HCEC 1CT (cell line): ENCODE measurements around the gene NLK.
"Not testable (repeated sequence)": the region's sequence is repeated elsewhere in the genome, so short reads cannot be mapped to it uniquely, and the experiment has no call there.

ENCODE experiments used
- DNase-seq: peaks from one replicate; pipeline ENCODE4 v3.0.0-alpha.2; 2017

NLK gene

DNA sequence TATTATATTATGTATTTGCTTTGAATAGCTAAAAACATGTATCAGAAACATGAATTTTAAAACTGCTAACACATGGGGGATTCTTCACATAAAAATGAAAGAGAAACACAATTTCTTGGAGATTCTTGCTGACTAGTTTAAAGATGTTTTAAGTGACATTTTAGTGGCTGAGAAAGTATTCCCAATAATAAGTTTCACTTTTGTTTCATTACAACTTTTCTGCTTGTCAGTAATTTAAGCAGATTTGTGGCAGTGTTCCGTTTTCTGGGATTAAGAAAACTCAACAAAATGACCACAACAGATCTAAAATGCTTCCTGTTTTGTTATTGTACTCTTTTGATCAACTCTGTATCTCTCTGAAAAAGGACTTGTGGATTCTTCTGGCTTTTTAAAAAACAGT, 75.9 kb downstream of the NLK start:
- DNase-seq: no peak

DNA sequence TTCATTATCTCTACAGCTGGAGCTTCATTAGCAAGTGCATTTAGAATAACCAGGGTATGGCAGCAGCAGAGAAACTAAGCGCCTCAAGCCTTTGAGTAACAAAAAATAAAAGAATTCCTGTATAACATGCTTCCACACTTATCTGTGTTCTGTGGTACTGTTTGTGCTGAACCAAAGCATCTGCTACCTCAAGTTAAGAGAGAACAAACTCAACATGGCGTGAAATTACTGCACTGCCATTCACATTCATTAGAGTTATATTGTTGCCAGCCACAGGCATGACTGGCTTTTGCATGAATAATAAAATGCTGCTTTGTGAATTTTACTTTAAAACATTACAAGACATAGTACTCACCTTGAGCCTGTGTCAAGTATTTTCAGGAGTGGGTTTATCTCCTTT, 76.6 kb downstream of the NLK start:
- DNase-seq: no peak

DNA sequence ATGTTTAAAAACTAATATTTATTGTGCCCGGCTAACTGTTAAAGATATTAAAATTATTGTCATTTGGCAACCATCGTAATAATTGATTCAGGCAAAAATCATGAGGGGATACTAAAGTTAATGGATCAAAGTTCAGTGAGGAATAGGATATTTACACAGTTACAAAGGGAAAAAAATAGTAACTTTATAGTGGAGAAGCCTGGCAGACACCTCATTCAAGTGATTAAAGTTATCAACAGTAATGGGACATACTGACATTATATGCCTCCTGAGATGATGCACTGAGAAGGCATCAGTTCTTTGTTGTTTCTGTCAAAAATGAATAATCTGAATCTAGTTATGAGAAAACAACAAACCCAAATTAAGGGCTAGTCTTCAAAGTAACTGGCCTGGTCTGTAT, 77.1 kb downstream of the NLK start:
- no peak for DNase-seq

DNA sequence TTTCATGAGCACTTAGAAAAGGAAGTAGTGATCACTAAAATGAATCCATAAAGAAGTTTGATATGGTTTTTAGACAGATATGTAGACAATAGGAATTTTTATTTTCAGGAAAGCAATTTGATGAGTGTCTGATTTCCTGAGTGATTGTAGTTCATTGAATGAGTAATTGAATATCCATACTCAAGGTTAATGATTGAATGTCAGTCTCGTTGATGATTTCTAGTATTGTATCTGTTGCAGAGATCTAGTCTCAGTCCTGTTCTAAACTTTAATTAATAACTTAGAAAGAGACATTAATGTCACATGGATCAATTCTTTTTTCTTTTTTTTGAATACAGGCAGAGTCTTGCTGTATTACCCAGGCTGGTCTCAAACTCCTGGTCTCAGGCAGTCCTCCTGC, 78.3 kb downstream of the NLK start:
- no peak for DNase-seq

DNA sequence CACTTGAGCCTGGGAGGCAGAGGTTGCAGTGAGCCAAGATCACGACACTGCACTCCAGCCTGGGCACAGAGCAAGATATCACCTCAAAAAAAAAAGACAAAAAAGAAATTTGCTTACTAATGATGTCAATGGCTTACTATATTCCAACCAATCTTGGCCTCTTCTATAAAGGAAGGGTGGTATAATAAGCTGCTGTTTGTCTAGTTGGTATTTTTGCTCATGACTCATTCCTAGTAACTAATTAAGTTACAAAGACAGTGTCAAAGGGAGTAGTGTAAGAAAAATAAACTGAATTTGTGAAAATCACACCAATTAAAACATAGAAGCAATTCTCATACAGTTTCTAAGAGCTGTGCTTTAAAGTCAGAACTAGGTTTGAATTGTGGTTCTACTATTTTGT, 82.5 kb downstream of the NLK start:
- no peak for DNase-seq

DNA sequence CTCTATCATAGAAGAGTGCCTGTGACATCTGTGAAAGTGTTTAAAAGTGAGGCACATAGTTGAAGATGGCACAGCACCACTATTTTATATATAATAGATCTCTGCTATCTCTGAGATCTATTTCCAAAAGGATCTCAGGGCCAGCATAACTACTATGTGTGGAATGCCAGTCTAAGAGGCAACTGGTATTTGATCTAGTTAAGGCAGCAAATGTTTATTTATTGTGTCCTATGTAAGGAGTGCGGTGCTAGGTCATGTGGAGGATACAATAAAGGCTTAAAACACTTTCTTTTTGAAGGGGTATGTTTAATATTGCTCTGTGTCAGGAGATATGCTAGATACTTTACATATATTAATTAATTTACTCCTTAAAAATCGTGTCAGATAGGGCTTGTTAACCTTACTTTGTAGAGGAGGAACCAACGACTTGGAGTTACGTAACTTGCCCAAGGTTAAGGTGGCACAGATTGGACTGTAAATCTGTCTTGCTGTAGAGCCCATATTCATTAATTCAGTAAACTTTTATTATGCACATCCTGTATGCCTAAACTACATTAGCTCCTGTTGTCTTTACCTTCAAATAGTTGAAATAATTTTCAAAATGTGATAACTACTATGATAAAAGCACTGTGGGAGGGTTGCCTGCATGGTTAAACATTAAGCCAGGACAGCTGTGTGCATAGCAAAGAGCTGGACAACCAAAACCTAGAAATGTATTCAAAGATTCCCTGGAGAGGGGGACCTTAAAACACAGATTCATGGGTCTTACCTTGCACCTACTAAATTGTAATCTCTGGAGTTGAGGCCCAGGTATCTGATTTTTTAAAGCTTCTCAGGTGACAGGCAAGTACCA, 83.3 kb downstream of the NLK start:
- no peak for DNase-seq

DNA sequence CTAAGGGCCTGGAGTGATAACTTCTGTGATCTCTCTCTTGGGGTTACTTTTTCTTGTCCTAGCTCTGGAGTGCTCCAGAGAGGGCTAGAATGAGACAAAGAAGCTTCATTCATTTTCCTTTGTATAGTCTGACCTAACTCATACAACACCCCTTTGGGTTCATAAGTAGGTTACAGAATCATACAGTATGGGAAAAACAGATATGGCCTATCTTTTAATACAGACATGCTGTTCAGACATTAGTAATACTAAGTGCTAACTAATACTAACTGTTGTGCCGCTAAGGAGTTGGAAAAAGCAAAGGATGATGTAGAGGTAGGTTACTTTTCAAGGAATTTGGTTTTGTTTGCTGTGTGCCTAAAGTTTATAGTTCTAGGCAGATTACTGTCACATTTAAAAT, 84.7 kb downstream of the NLK start:
- DNase-seq: no peak

DNA sequence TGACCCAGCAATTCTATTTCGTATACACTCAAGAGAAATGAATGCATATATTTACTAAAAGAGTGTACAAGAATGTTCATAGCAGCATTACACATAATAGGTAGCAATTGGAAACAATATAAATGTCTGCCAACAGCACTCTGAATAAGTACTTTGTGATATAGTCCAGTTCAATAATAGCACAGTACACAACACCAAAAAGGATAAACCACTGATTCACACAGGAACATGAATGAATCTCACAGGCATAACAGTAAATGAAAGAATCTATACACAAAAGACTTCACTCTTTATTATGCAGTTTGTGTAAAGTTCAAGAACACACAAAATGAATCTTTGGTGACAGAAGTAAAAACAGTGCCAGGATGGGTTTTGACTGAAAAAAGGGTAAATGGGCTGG, 86.3 kb downstream of the NLK start:
- no peak for DNase-seq

DNA sequence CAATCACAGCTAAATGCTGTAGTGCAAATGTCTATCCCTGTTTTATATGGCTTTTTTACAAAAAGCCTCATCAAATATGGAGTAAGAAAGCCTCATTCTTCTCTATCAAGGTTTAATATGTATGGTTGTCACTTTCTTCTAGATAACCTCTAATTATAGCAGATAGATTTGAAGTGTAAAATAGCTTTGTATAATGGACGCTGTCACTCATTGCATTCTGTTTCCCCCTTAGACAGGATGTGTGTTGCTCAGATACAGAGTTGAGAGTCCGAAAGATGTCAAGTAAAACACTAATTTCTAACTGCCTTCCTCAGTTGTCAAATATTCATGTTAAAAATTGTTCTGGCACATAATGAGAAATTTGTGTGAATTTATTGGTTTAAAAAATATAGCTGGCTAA, 88.0 kb downstream of the NLK start:
- no peak for DNase-seq

DNA sequence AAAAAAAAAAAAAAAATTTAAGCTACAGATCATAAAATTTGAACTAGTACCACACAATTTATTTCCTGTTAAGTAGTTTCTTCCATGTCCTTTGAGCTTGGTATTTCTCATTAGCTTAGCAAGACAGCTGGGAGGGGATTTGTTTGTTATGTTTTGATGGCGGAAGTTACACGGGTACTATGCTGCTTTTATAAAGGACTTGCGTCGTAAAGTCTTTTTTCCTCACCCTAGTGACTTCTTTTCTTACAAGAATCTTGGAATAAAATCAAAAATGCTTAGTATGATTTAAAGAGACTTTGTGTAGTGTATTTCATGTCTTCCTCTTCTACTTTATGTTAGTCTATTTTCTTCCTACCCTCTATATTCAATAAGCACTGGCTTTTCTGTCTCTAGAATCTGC, 89.1 kb downstream of the NLK start:
- no peak for DNase-seq

DNA sequence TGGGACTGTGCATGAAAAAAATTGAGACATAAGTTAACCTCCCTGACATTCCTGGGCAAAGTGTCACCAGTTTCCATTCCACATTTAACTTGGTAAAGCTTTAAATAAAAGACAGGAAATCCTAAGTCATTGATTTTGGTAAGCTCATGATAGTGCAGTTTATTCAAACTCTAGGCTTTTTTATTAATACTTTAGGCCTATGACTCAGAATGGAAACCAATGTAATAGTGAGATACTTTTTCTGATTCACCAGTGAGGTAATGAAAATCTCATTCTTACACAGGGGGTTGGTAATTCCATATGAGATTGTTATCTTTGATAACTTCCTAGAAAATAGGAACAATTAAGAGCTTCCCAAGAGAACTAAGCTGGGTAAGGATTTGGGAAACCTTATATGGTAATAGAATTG, 91.1 kb downstream of the NLK start:
- DNase-seq: peak; percentile 80

DNA sequence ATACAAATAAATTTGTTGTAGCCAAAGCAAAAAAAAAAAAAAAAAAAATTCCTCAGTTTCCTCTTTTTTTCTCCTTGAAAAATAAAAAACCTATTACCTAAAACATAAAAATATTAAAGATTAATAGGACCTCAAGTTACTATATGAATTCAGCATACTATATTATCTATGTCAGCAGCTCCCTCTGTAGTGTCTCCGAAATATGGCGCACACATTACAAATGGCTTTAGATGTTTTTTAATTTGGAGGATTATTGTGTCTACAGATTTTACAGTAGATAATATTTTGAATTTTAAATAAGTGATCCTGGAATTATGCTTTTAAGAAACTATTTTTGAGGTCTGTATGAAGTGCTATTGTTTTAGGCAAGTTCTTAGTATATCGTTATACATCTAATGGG, 94.4 kb downstream of the NLK start:
- DNase-seq: no peak

DNA sequence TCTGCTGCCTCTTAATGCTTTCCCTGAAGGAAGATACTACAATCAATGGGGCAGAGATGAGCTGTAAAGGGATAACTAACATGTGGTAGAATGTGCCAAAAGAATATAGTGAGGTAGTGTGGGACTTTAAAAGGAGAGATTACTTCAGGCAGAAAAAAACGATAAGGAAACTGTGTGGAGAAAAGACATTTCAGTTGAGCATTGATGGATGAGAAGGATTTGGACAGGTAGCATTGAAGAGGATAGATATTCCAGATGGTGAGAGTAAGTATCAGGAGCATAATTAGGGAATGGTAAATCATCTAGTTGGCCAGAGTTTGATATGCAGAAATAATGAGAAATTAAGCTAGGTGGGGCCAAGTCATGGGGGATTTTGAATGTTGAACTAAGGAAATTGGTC, 97.3 kb downstream of the NLK start:
- no peak for DNase-seq

DNA sequence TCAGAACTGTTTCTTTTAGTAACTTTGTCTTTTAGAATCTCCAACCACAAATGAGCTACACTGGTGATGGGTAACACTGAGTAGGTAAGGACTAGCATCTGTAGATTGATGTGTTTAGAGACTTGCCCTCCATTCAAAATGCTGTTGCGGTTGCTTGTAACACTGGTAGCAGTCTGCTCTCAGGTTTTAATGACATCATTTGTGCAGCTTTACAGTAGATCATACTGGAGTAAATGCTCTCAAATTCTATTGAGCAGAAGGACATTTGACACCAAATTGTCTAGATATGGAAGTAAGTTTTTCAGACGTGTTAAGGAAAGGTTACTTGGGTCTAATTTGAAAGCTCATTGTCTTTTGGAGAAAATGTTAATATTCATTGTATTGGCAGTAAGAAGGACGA, 98.8 kb downstream of the NLK start:
- DNase-seq: no peak

DNA sequence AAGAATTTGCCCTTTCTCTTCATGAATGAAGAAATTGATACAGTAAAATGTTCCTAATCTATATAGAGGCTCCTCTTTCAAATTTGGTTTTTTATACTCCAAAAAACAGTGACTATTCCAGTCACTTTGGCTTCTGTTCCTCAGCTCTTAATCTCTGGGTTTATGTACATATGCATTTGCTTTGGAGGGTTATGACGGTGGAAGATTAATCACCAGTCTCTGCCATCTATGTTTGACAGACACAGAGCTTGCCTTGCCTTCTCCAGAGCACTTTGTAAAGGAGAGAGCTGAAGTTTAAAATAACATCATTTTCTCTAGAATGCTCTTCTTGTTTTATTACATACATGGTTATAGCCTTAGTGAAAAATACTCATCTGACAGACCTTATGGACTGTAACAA, 99.3 kb downstream of the NLK start:
- DNase-seq: no peak

DNA sequence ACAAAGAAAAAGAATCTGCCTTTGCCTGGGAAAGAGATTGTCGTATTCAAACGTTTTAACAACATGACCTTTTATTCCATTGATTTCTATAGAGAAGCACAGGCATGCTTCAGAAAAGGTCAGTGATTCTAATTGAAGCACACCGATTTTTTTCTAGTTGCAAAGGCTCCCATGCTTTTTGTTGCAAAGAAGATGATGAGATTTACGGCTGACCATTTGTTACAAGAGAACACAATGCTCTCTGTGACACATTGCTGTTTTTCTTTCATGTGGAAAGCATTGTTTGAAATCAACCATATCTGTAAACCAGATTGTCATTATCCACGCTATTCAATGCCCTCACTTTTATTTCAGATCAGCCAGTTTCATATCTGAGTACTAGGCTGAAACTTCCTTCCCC, 99.8 kb downstream of the NLK start:
- DNase-seq: no peak

DNA sequence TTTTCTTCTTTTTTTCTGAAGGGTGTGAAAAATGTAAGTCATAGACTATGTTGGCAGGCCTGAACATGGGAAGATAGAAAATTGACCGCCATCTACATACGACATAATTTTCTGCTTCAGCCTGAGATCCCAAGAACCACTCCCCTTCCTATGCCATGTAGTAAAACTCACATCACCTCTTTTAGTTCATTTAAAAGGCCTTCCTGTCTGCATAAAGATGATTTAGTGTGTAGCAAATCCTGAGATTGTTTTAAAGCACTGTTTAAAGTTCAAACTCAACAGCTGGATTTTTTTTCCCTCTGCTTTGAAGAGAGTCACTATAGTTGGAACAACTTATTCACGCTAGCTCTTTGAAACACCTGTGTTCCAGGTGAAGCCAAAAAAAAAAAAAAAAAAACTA, 101.5 kb downstream of the NLK start:
- no peak for DNase-seq

DNA sequence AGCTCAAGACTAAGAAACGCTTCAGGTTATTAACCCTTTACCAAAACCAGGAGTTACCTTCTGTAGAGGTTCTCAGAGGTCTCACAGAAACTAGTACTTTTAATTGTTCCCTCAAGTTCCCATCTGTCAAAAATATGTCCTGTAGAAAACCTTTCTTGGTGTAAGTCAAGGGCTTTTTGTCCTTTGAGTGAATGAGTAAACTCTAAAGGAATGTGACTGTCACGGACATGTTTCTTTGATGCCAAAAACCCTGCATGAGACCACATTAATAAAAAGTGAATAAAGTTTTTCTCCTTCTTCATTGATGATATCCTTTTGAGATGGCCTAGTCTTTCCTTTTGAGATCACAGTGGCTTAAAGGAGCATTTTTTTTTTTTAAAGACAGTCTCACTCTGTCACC, 102.9 kb downstream of the NLK start:
- DNase-seq: peak; percentile 17

DNA sequence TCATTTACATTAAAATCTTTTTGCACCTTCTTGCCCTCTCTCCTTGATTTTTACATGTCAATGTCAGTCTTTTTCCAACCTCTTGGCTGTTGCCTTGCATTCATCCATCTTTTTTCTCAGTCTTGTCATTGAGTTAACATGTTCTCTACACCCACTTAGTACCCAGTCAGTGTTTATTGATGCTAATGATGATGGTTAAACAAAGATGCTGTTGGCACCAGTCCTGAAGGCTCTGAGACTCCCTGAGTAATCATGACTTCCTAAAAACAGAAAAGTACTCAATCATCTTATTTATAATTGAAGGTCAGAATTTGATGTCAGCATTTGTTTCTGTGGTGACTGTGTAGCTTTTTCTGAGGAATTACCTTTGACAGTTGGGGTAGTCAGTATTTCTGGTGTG, 104.5 kb downstream of the NLK start:
- no peak for DNase-seq

DNA sequence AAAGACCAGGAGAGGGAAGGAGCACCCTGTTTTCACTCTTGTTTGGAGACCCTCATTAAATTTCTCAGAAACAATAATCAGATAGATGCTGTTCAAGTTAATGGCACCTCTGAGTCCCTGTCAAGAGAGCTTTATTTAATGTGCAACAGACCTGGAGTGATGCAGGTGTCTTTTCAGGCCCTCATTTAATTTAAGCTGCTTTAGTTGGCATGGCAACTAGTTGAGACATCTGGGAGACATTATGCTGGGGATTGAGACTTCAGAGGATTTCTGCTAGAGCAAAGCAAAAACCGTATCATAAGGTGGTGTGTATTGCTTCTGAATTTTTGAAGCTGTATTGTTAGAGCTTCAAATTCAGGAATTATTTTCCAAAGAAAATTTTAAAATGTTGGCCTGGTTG, 108.5 kb downstream of the NLK start:
- DNase-seq: no peak

DNA sequence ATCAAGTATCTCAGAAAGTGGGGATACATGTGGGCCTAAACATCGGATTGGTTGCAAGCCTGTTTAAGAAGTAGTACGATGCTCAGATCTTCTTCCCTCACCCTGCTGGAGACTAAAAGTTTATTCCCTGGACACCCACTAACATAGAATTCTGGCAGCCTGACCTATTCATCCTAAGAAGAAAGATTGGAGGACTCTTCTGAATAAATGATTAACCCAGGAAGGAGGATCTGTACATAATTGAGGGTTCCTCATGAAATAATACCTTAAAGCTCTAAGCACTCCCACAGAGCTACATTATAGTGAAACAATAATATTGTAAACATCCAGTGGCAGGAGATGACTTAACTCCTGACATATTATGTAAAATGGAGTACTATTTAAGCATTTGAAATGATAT, 111.7 kb downstream of the NLK start:
- DNase-seq: no peak

DNA sequence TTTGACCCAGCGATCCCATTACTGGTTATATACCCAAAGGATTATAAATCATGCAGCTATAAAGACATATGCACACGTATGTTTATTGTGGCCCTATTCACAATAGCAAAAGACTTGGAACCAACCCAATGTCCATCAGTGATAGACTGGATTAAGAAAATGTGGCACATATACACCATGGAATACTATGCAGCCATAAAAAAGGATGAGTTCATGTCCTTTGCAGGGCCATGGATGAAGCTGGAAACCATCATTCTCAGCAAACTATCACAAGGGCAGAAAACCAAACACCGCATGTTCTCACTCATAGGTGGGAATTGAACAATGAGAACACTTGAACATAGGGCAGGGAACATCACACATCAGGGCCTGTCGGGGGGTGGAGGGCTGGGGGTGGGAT, 112.9 kb downstream of the NLK start:
- DNase-seq: not testable (repeated sequence)

DNA sequence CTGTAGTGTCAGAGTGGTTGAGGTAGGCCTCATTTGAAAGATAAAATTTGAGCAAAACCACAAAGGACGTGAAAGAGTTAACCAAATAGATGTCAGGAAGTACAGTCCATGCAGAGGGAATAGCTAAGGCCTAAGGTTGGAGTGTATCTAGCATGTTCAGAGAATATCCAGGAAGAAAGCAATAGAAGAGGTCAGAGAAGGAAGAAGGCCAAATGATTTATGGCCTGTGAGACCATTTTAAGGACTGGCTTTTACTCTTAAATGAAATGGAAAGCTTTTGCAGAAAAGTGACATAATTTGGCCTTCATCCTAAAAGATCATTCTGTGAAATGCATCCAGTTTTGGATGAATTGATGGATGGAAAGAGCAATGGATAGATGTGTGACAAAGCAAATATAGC, 116.5 kb downstream of the NLK start:
- DNase-seq: no peak

DNA sequence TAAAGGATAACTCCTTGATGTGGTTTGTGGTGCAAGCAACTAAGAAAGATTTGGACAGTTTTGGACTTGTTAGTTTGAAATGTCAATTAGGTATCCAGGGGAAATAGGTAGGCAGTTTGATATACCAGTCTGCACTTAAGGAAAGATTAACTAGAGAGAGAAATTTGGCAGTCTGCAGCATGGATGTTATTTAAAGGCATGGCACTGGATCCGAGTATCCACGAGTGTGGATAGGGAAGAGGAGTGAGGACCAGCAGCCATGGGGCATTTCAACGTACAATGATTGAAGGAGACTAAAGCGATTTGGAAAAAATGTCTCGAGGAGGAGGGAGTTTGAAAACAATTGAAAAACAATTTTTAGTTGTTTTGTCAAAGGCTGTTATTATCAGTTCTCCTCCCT, 117.4 kb downstream of the NLK start:
- DNase-seq: no peak

DNA sequence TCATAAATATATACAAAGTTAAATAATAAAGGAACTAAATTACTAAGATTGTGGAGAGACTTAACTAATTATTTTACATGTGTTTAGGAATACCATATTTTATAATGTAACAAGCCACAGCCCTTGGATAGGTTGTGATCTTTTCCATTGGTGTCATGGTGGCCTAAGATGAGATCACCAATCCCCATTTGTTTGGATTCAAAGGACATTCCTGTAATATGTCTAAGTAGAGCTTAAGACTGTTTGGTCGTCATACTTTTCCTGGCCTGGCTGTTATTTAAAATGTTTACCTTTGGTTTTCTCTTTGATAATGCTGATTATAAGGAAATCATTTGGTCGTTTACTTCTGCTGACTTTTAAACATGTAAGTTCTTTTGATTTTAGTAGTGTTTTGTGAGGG, 118.1 kb downstream of the NLK start:
- no peak for DNase-seq

DNA sequence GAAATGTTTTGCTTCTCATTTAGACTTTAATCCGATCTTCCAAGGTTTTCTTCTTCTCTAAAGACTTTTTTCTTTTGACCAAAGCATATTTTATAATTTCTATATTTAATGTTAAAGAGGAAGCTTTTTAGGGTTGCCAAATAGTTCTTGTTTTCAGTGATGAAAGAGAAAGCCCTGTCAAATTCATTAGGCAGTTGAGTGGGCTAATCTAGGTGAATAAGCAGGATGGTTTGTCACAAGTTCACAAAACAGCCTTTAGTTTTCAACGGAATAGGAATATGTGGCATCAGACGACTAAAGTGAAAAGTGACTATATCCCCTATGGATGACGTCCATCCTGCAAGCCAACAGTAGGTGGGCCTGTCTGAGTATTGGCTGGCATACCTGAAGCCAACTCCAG, 118.8 kb downstream of the NLK start:
- DNase-seq: no peak
